Peyer's patch (tissue), 4 donors: ENCODE results near the gene PPP1R14C.

Experiments
- POLR2A ChIP-seq, 2 donors: fragments of 450-650 bp; IDR thresholded peaks; one replicate each; pipeline ENCODE4 v1.5.1; 2017; ENCODE audit warnings: antibody characterized with exemption in 2 of 2, mild to moderate bottlenecking in 2 of 2, moderate library complexity in 2 of 2
- TF ChIP-seq, protein P1 (sequence below), 6 experiments: fragments of 450-650 bp in 4 of 6; fragments of 200-600 bp in 2 of 6; sonication (generic) in 1 of 6; IDR thresholded peaks; one replicate each; pipeline ENCODE4 v1.5.1; 2017 to 2019; ENCODE audit warnings: antibody characterized with exemption in 6 of 6, mild to moderate bottlenecking in 3 of 6, moderate library complexity in 1 of 6

GRCh38 chr6:150119173-150119572 lies 23.7 kb upstream of the PPP1R14C start:
- TF ChIP-seq POLR2A (IDR thresholded peaks at IDR 0.05) = no peak
- TF ChIP-seq, protein P1, sequence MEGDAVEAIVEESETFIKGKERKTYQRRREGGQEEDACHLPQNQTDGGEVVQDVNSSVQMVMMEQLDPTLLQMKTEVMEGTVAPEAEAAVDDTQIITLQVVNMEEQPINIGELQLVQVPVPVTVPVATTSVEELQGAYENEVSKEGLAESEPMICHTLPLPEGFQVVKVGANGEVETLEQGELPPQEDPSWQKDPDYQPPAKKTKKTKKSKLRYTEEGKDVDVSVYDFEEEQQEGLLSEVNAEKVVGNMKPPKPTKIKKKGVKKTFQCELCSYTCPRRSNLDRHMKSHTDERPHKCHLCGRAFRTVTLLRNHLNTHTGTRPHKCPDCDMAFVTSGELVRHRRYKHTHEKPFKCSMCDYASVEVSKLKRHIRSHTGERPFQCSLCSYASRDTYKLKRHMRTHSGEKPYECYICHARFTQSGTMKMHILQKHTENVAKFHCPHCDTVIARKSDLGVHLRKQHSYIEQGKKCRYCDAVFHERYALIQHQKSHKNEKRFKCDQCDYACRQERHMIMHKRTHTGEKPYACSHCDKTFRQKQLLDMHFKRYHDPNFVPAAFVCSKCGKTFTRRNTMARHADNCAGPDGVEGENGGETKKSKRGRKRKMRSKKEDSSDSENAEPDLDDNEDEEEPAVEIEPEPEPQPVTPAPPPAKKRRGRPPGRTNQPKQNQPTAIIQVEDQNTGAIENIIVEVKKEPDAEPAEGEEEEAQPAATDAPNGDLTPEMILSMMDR (IDR thresholded peaks at IDR 0.05) = no peak
